GM21717 (cell line): ENCODE measurements around the gene CLSTN3.

Source experiments
- ATAC-seq: cut with Tn5 transposase; IDR thresholded peaks from one replicate; pipeline ENCODE4 v1.9.1; 2021; ENCODE audit warnings: mild to moderate bottlenecking, moderate library complexity; ENCODE audit not compliant: unreplicated experiment

CLSTN3 gene

GRCh38 chr12:7146906-7147305 lies 16.7 kb downstream of the CLSTN3 start:
- ATAC-seq, result no peak

- no peak for ATAC-seq
Measured at GRCh38 chr12:7150356-7150755, 20.2 kb downstream of the CLSTN3 start.

GRCh38 chr12:7150841-7151240 lies 20.7 kb downstream of the CLSTN3 start:
- ATAC-seq, result no peak

GRCh38 chr12:7151532-7151931 lies 21.4 kb downstream of the CLSTN3 start:
- no peak for ATAC-seq

- no peak for ATAC-seq
Measured at GRCh38 chr12:7152818-7153217, 22.6 kb downstream of the CLSTN3 start.

GRCh38 chr12:7154042-7154441 lies 23.9 kb downstream of the CLSTN3 start:
- ATAC-seq, result no peak

DNA sequence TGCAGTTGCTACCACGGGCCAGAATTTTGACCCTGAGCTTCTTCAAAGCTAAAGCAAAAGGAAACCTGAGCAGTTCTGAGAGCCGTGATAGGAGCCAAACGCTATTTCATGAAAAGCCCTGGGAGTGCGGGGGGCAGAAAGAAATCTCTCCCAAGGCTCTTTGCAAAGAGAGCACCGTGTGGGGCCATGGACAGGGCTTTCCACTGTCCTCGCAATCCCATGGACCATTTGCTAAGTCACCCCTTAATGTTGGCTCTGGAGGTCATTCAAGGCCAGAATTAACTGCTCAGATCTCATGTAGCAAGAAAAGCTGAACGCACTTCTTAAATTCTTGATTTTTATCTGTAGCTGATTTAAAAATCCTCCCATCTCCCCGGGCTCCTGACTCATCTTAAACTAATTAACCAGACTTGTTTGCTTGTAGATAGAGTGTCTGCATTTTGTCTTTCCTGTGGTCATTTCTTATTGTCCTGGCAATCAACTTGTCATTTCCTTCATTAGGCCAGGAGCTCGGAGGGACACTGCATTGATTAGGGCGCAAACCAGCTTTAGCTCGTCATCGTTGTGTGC lies 24.8 kb downstream of the CLSTN3 start:
- ATAC-seq, result no peak

GRCh38 chr12:7155471-7156034 lies 25.4 kb downstream of the CLSTN3 start:
- ATAC-seq, result no peak

DNA sequence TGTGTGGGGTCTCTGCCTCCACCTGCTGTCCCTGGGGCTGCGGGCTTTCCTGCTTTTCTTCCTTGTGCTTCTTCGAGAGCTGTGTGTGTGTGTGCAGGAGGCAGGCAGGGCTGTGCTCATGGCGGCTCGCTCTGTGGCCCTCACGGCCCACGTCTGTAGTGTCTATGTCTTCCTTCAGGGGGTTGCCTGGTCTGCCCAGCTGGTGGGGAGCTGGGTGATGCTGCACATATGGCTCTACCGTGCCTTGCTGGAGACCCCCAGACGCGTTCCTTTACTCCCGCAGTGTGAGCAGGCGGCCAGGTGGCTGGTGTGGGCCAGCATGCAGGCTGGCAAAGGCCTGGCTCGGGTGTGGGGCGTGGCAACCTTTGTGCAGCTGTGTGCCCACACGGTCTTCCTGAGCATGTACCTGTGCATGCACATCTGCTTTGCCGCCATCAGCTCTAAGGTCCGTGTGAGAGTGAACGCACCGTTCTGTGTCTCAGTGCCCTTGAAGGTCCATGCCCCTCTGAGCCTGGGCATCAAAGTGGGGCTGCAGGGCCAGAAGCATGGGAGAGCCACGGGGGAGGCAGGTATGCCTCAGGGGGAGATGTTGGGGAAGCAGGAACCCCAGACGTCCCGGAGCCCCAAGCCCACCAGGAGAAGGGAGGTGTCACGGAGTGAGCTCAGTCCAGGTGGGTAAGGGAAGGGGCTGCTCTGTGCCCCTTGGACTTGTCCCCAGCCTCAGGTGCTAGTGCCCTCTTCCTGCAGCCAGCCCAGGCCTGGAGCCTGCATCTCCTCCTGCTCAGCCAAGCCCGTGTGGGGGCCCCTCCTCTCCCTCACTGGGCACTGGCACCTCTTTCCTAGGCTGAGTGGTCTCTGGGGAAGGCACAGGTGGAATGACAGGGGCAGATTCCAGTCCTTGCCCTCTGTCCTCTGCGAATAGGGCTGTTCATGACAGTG lies 26.4 kb downstream of the CLSTN3 start:
- no peak for ATAC-seq

GRCh38 chr12:7157391-7157790 lies 27.2 kb downstream of the CLSTN3 start:
- no peak for ATAC-seq

DNA sequence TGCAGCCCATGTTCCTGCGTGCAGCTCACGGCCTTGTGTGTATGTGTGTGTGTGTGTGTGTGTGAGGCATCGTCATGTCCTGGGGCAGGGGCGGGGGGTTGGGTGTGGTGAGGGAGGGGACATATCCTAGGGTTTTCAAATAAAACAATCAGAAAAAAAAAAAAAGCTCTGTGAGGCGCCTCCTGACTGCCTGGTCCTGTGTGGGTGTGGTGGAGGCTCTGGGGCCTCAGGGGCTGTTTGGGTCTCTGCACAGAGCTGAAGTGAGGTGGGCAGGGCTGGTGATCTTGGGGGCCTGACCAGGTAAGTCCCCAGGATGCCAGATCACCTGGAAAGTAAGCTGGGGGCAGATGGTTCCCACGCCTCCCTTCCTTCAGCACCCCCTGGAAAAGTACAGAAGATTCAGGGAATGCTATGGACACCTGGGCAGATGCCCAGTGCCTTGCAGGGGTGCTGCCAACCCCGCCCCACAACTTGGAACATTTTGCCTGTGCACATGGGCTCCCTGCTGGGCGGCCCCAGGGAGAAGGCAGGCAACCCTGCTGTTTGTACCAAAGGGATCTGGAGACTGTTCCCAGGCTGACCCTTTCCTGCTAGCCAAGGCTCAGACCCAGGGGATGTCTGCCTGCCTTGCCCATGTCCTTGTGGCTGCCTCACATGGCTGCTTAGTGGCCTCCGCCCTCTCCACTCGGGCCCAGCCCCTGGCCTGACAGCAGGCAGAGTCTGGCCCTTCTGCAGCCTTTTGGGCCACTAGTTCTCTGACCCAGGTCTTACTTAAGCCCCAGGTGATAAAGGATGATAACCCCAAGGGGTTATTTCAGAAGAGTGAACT lies 28.8 kb downstream of the CLSTN3 start:
- ATAC-seq, result no peak

- no peak for ATAC-seq
Measured at GRCh38 chr12:7160183-7160582, 30.0 kb downstream of the CLSTN3 start.

GRCh38 chr12:7161327-7161726 lies 31.2 kb downstream of the CLSTN3 start:
- no peak for ATAC-seq

DNA sequence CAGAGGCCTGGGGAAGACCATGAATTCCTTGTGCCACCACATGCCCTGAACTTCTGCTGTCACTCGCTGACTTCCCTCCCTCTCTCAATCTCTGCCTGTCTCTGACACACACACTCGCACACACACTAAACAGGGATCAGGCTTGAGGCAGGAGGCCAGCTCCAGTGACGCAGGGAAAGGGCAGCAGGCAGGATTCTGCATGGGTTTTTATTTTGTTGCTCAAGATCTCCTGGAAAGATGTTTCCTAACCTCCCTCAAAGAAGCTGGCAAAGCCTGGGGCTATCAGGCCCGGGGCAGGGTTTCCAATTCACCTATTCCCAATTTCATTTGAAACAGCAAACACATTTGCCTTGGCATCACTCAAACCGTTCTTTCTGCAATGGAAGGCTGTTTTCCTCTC lies 31.6 kb downstream of the CLSTN3 start:
- ATAC-seq, result no peak

- no peak for ATAC-seq
Measured at GRCh38 chr12:7162691-7163114, 32.5 kb downstream of the CLSTN3 start.

DNA sequence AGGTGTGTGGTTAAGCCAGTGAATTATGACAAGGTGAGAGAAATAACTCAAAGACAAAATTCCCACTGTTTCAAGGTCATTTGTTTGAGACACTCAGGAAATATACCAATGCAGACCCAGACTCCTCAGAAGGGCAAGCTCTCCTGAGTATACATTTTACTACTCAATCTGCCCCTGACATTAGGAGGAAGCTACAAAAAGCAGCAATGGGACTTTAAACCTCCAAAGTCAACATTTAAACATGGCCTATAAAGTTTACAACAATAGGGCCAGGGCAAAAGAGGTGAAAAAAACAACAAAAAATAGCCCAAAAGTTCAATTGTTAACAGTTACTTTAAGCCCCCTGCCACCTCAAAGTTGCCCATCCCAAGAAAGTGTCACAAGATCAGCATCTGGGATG lies 39.8 kb downstream of the CLSTN3 start:
- ATAC-seq, result no peak

DNA sequence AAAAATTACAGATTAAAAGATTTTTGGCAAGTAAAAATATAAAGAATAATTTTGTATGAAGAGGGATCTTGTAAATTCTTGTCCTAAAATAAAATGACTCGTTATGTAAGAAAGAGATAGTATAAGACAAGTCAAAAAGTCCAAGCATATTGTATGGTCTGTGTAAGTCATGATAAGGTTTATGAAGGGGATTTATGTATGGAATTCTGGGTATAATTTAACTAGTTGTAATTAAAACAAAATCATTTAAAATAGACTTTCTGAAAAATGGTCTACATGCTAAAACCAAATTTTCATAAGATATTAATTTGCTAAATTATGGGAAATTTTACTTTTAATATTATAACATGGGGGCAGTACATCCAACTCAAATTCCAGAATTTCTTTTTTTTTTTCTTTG lies 41.7 kb downstream of the CLSTN3 start:
- ATAC-seq, result no peak

DNA sequence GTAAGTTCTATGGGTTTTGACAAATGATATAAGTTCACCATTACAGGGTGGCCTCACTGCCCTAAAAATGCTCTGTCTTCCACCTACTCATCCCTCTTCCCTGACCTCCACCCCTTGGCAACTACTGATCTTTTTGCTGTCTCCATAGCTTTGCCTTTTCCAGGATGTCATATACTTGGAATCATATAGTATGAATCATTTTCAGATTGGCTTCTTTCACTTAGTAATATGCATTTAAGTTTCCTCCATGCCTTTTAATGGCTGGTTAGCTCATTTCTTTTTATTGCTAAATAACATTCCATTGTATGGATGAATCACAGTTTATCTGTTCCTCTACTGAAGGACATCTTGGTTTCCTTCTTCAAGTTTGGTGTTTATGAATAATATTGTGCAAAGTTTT lies 45.3 kb downstream of the CLSTN3 start:
- ATAC-seq, result no peak

DNA sequence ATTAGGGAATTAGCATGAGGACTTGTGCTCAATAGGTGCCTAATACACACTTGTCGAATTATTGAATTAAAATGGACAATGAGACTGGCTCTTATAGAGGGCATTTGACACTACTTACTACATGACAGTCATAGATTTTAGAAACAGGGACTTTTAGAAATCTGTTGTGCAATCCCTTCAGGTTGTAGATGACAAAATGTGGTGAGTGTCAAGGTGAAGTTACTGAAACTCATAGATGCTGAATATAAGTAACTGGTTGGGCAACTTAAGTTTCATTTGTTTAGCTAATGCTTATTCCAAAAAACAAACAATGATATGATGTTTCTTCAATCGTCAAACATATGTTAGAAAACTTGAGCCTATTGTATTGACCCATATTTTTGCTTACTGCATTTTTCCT lies 46.4 kb downstream of the CLSTN3 start:
- ATAC-seq, result no peak

DNA sequence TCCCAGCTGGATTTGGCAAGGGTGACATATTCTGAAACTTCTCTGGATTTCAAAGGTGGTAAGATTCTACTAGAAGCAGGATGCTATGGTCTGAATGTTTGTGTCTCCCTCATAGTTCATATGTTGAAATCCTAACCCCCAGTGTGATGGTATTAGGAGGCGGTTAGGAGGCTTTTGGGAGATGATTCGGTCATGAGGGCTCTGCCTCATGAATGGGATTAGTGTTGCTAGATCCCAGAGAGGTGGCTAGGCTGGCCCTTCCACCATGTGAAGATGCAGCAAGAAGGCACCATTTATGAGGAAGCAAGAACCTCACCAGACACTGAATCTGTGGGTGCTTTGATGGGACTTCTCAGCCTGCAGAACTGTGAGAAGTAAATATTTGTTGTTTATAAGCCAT lies 48.3 kb downstream of the CLSTN3 start:
- ATAC-seq, result no peak

DNA sequence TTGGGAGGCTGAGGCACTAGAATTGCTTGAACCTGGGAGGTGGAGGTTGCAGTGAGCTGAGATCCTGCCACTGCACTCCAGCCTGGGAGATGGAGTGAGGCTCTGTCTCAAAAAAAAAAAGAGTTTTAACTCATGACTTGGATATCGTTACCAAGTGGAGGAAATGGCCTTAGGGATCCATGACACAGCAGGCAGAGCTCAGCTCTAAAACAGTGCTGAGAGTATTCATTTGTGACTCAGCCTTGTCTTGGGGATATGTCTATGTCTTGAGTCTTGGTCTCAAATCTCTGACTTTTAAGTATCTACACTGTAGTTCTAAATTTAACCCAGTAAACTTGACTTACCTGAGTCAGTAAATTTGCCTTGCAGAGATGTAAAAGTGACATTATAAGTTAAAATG lies 50.5 kb downstream of the CLSTN3 start:
- ATAC-seq, result no peak
